HCT116 (cell line): ENCODE data around the gene CDH13.

Experiments used
- CBX3 ChIP-seq: IDR thresholded peaks from 2 replicates; pipeline ENCODE4 v1.6.1; 2012; ENCODE audit warnings: low read depth
- CEBPB ChIP-seq: IDR thresholded peaks from 2 replicates; pipeline ENCODE4 v1.6.1; 2012; ENCODE audit warnings: low read depth
- CTCF ChIP-seq, 3 experiments: fragments of 200-600 bp in 1 of 3; sonication (generic) in 1 of 3; IDR thresholded peaks in 2 of 3; conservative IDR thresholded peaks in 1 of 3; 2 replicates each; pipeline ENCODE4 v1.5.1; 2012 to 2017; ENCODE audit warnings: low read depth in 2 of 3, low read length in 2 of 3, antibody characterized with exemption in 1 of 3, borderline replicate concordance in 1 of 3, control low read depth in 1 of 3, mild to moderate bottlenecking in 1 of 3, mixed read lengths in 1 of 3, mixed run types in 1 of 3, moderate library complexity in 1 of 3; ENCODE audit not compliant: insufficient read depth in 1 of 3
- EZH2phosphoT487 ChIP-seq: fragments of 200-600 bp; IDR thresholded peaks from 2 replicates; pipeline ENCODE4 v1.6.1; 2018; ENCODE audit warnings: antibody characterized with exemption, borderline replicate concordance
- MAX ChIP-seq: IDR thresholded peaks from 2 replicates; pipeline ENCODE4 v1.6.1; 2012
- POLR2A ChIP-seq: IDR thresholded peaks from 2 replicates; pipeline ENCODE4 v1.7.0; 2011; ENCODE audit warnings: borderline replicate concordance; ENCODE audit not compliant: insufficient read depth, insufficient read length; ENCODE audit errors: extremely low read depth
- POLR2AphosphoS5 ChIP-seq: IDR thresholded peaks from 2 replicates; pipeline ENCODE4 v1.6.1; 2011; ENCODE audit warnings: mild to moderate bottlenecking, low read depth, low read length, moderate library complexity
- RAD21 ChIP-seq: IDR thresholded peaks from 2 replicates; pipeline ENCODE4 v1.6.1; 2012; ENCODE audit warnings: low read depth, mild to moderate bottlenecking
- REST ChIP-seq: IDR thresholded peaks from 2 replicates; pipeline ENCODE4 v1.6.1; 2012; ENCODE audit warnings: low read depth
- SIN3A ChIP-seq: IDR thresholded peaks from 2 replicates; pipeline ENCODE4 v1.6.1; 2012; ENCODE audit warnings: low read depth
- SP1 ChIP-seq: IDR thresholded peaks from 2 replicates; pipeline ENCODE4 v1.6.1; 2012; ENCODE audit warnings: low read depth
- SRF ChIP-seq: IDR thresholded peaks from 2 replicates; pipeline ENCODE4 v1.6.1; 2012; ENCODE audit warnings: low read depth
- ZFX ChIP-seq: fragments of 450-650 bp; IDR thresholded peaks from 2 replicates; pipeline ENCODE4 v1.6.1; 2017
- ZNF274 ChIP-seq: fragments of 200-500 bp; sonication (Bioruptor generic); IDR thresholded peaks from 2 replicates; pipeline ENCODE4 v1.6.1; 2014; ENCODE audit warnings: mild to moderate bottlenecking, low read depth, low read length, inconsistent platforms

GRCh38 chr16:82657239-82657638 lies 30.5 kb downstream of the CDH13 start:
- TF ChIP-seq SRF = no peak
- no peak for TF ChIP-seq CTCF (IDR thresholded peaks at IDR 0.05 in 2 of 3, conservative IDR thresholded peaks at IDR 0.05 in 1 of 3; ENCODE audit: borderline replicate concordance in 1 of 3, insufficient read depth in 1 of 3, low read depth in 2 of 3, low read length in 2 of 3)
- TF ChIP-seq RAD21 = no peak
- TF ChIP-seq EZH2phosphoT487 = no peak
- TF ChIP-seq POLR2AphosphoS5 = no peak
- TF ChIP-seq ZNF274 = no peak
- no peak for TF ChIP-seq REST
- no peak for TF ChIP-seq MAX
- TF ChIP-seq ZFX = no peak
- TF ChIP-seq CBX3 = no peak
- TF ChIP-seq SP1 = no peak
- no peak for TF ChIP-seq CEBPB
- no peak for TF ChIP-seq POLR2A
- TF ChIP-seq SIN3A = no peak
